Activated T-cell treated with anti-CD3 and anti-CD28 coated beads for 4 hours (primary cell): Measurements from ENCODE around the gene UBE3C.

Experiments
- DNase-seq: peaks from one replicate; pipeline ENCODE4 v3.0.0-alpha.2; 2020

The UBE3C gene

GRCh38 chr7:157299317-157299612, 160.5 kb downstream of the UBE3C start:
- DNase-seq: no peak

- no peak for DNase-seq
Observed at GRCh38 chr7:157299613-157300368, 161.1 kb downstream of the UBE3C start.

GRCh38 chr7:157300369-157300825, 161.7 kb downstream of the UBE3C start:
- no peak for DNase-seq

GRCh38 chr7:157301610-157302120, 162.9 kb downstream of the UBE3C start:
- no peak for DNase-seq

- DNase-seq: no peak
Observed at GRCh38 chr7:157306846-157307838, 168.4 kb downstream of the UBE3C start.

- no peak for DNase-seq
Observed at GRCh38 chr7:157309988-157310668, 171.4 kb downstream of the UBE3C start.

- DNase-seq: no peak
Observed at GRCh38 chr7:157310676-157311185, 172.0 kb downstream of the UBE3C start.

- DNase-seq: no peak
Observed at GRCh38 chr7:157312941-157313340, 174.2 kb downstream of the UBE3C start.

GRCh38 chr7:157313645-157314044, 174.9 kb downstream of the UBE3C start:
- no peak for DNase-seq

- DNase-seq: no peak
Observed at GRCh38 chr7:157318015-157318706, 179.4 kb downstream of the UBE3C start.
